Retina (tissue), 1 donor: ENCODE results near the gene MAD1L1.

ENCODE experiments used
- DNase-seq: peaks from one replicate; pipeline ENCODE4 v3.0.0-alpha.2; 2016

Gene MAD1L1

GRCh38 chr7:2257651-2258050 is 24.9 kb upstream of the MAD1L1 start:
- no peak for DNase-seq

- no peak for DNase-seq
These were observed 24.4 kb upstream of the MAD1L1 start for GRCh38 chr7:2257046-2257551.

- no peak for DNase-seq
These were observed 23.7 kb upstream of the MAD1L1 start for GRCh38 chr7:2256306-2257045.

GRCh38 chr7:2255145-2256139 is 22.7 kb upstream of the MAD1L1 start:
- no peak for DNase-seq

GRCh38 chr7:2254429-2255144 is 21.8 kb upstream of the MAD1L1 start:
- no peak for DNase-seq

GRCh38 chr7:2253525-2254244 is 20.9 kb upstream of the MAD1L1 start:
- DNase-seq, result no peak

- no peak for DNase-seq
These were observed 20.3 kb upstream of the MAD1L1 start for GRCh38 chr7:2253021-2253420.

- DNase-seq, result no peak
These were observed 19.4 kb upstream of the MAD1L1 start for GRCh38 chr7:2251841-2252771.

GRCh38 chr7:2251381-2251780 is 18.6 kb upstream of the MAD1L1 start:
- no peak for DNase-seq

- DNase-seq, result no peak
These were observed 17.1 kb upstream of the MAD1L1 start for GRCh38 chr7:2249744-2250323.

GRCh38 chr7:2248984-2249694 is 16.4 kb upstream of the MAD1L1 start:
- no peak for DNase-seq

GRCh38 chr7:2247141-2247995 is 14.6 kb upstream of the MAD1L1 start:
- peak; percentile 61 for DNase-seq

- no peak for DNase-seq
These were observed 13.3 kb upstream of the MAD1L1 start for GRCh38 chr7:2245883-2246675.

GRCh38 chr7:2244404-2244995 is 11.8 kb upstream of the MAD1L1 start:
- DNase-seq, result no peak

- DNase-seq, result no peak
These were observed 10.7 kb upstream of the MAD1L1 start for GRCh38 chr7:2243458-2243857.

- no peak for DNase-seq
These were observed 10.0 kb upstream of the MAD1L1 start for GRCh38 chr7:2242541-2243429.
